ACC112 (cell line): Measurements from ENCODE around the gene SPATA32.
A peak's percentile ranks its signal among the peaks of the same experiment; 100 is the strongest.
"Not testable (repeated sequence)": the region's sequence is repeated elsewhere in the genome, so short reads cannot be mapped to it uniquely, and the experiment has no call there.

Experiments used
- H2AFZ ChIP-seq: fragments of 200-600 bp; sonication (generic); one replicate; pipeline ENCODE4 v1.6.0; 2017; ENCODE audit warnings: antibody characterized with exemption, low read length; ENCODE audit not compliant: unreplicated experiment
- H3K27ac ChIP-seq: fragments of 200-600 bp; sonication (generic); 2 replicates; pipeline ENCODE4 v1.5.1; 2014; ENCODE audit warnings: low read depth, mild to moderate bottlenecking, antibody characterized with exemption, low read length, moderate library complexity
- H3K27me3 ChIP-seq: fragments of 200-600 bp; sonication (generic); 2 replicates; pipeline ENCODE4 v1.6.1; 2014; ENCODE audit warnings: mild to moderate bottlenecking, antibody characterized with exemption, low read length, moderate library complexity, mixed read lengths; ENCODE audit not compliant: insufficient read depth
- H3K36me3 ChIP-seq: fragments of 200-600 bp; sonication (generic); 2 replicates; pipeline ENCODE4 v1.6.1; 2016; ENCODE audit warnings: mild to moderate bottlenecking, antibody characterized with exemption, low read length, moderate library complexity, mixed read lengths; ENCODE audit not compliant: insufficient read depth
- H3K4me1 ChIP-seq: fragments of 200-600 bp; sonication (generic); one replicate; pipeline ENCODE4 v1.6.1; 2016; ENCODE audit warnings: low read length, mixed read lengths; ENCODE audit not compliant: insufficient read depth, unreplicated experiment, control insufficient read depth
- H3K4me3 ChIP-seq: fragments of 200-600 bp; sonication (generic); 2 replicates; pipeline ENCODE4 v1.5.1; 2014; ENCODE audit warnings: mild to moderate bottlenecking, low read depth, low read length
- H3K79me2 ChIP-seq: fragments of 200-600 bp; sonication (generic); one replicate; pipeline ENCODE4 v1.6.0; 2016; ENCODE audit warnings: low read length; ENCODE audit not compliant: control insufficient read depth, unreplicated experiment, insufficient read depth

SPATA32 gene

GRCh38 chr17:45305530-45306087 lies 43.7 kb upstream of the SPATA32 start:
- peaks cover 63% of the 10 kb centered on the region for H3K4me1 ChIP-seq
- no peak overlapping the region for H3K4me3 ChIP-seq
- H3K27me3 ChIP-seq, result no peaks in the 10 kb centered on the region
- peaks cover 81% of the 10 kb centered on the region for H3K79me2 ChIP-seq
- no peak overlapping the region for H2AFZ ChIP-seq
- peaks cover 10% of the 10 kb centered on the region for H3K36me3 ChIP-seq
- H3K27ac ChIP-seq, result peak overlapping the region; percentile 92

GRCh38 chr17:45302649-45303173 lies 40.8 kb upstream of the SPATA32 start:
- Histone ChIP-seq H3K27ac (peak overlapping the region; percentile 75), H3K4me1 (peaks cover 78% of the 10 kb centered on the region), H3K27me3 (no peaks in the 10 kb centered on the region), H3K79me2 (peaks cover 83% of the 10 kb centered on the region), H3K4me3 (peak overlapping the region; percentile 45), H2AFZ (peak overlapping the region; percentile 15), H3K36me3 (peaks cover 6% of the 10 kb centered on the region; the same call in 1 of the 2 replicates)

GRCh38 chr17:45302220-45302619 lies 40.3 kb upstream of the SPATA32 start:
- H3K27me3 ChIP-seq, H3K36me3 ChIP-seq: not testable (repeated sequence)
- Histone ChIP-seq H2AFZ (peak overlapping the region; percentile 15), H3K4me1 (peaks cover 76% of the 10 kb centered on the region), H3K4me3 (peak overlapping the region; percentile 45), H3K79me2 (peaks cover 85% of the 10 kb centered on the region), H3K27ac (peak overlapping the region; percentile 75)

- H3K27ac ChIP-seq, result peak overlapping the region; percentile 75
Measured at GRCh38 chr17:45301674-45302073, 39.8 kb upstream of the SPATA32 start.

GRCh38 chr17:45300060-45300751 lies 38.3 kb upstream of the SPATA32 start:
- Histone ChIP-seq H3K4me1 (peaks cover 77% of the 10 kb centered on the region), H3K79me2 (peaks cover 88% of the 10 kb centered on the region), H2AFZ (no peak overlapping the region)

More at GRCh38 chr17:45301674-45302073, 39.8 kb upstream of the SPATA32 start:
- Histone ChIP-seq H3K36me3 (peaks cover 6% of the 10 kb centered on the region; the same call in 1 of the 2 replicates), H2AFZ (no peak overlapping the region), H3K4me1 (peaks cover 77% of the 10 kb centered on the region), H3K4me3 (no peak overlapping the region), H3K27me3 (no peaks in the 10 kb centered on the region), H3K79me2 (peaks cover 87% of the 10 kb centered on the region)

GRCh38 chr17:45299361-45299760 lies 37.5 kb upstream of the SPATA32 start:
- peaks cover 87% of the 10 kb centered on the region for H3K79me2 ChIP-seq
- no peak overlapping the region for H3K4me3 ChIP-seq

More at GRCh38 chr17:45300060-45300751, 38.3 kb upstream of the SPATA32 start:
- Histone ChIP-seq H3K27me3 (no peaks in the 10 kb centered on the region), H3K36me3 (peaks cover 6% of the 10 kb centered on the region; the same call in 1 of the 2 replicates), H3K27ac (peak overlapping the region; percentile 26; the same call in 1 of the 2 replicates), H3K4me3 (no peak overlapping the region)

GRCh38 chr17:45298546-45299285 lies 36.8 kb upstream of the SPATA32 start:
- Histone ChIP-seq H3K79me2 (peaks cover 86% of the 10 kb centered on the region), H2AFZ (no peak overlapping the region), H3K36me3 (no peaks in the 10 kb centered on the region), H3K27me3 (no peaks in the 10 kb centered on the region), H3K4me3 (no peak overlapping the region), H3K4me1 (peaks cover 83% of the 10 kb centered on the region), H3K27ac (peak overlapping the region; percentile 42)

More at GRCh38 chr17:45299361-45299760, 37.5 kb upstream of the SPATA32 start:
- no peaks in the 10 kb centered on the region for H3K27me3 ChIP-seq
- H3K27ac ChIP-seq, result peak overlapping the region; percentile 42
- peaks cover 80% of the 10 kb centered on the region for H3K4me1 ChIP-seq
- no peak overlapping the region for H2AFZ ChIP-seq
- H3K36me3 ChIP-seq, result peaks cover 2% of the 10 kb centered on the region; the same call in 1 of the 2 replicates

GRCh38 chr17:45296833-45297124 lies 34.9 kb upstream of the SPATA32 start:
- H3K4me1 ChIP-seq, result peaks cover 88% of the 10 kb centered on the region
- peak overlapping the region; percentile 82; the same call in 1 of the 2 replicates for H3K27ac ChIP-seq
- no peak overlapping the region for H2AFZ ChIP-seq
- H3K27me3 ChIP-seq, result no peaks in the 10 kb centered on the region
- peaks cover 86% of the 10 kb centered on the region for H3K79me2 ChIP-seq
- no peaks in the 10 kb centered on the region for H3K36me3 ChIP-seq
- H3K4me3 ChIP-seq, result no peak overlapping the region

GRCh38 chr17:45296003-45296832 lies 34.3 kb upstream of the SPATA32 start:
- H3K4me3 ChIP-seq, result 0 out of 2 replicates have a peak overlapping the region, but pooled peaks have one; percentile 18
- H2AFZ ChIP-seq, result no peak overlapping the region
- peaks cover 5% of the 10 kb centered on the region; the same call in 1 of the 2 replicates for H3K36me3 ChIP-seq
- peaks cover 86% of the 10 kb centered on the region for H3K79me2 ChIP-seq
- peaks cover 90% of the 10 kb centered on the region for H3K4me1 ChIP-seq
- peak overlapping the region; percentile 82 for H3K27ac ChIP-seq
- H3K27me3 ChIP-seq, result no peaks in the 10 kb centered on the region

- Histone ChIP-seq H2AFZ (no peak overlapping the region), H3K79me2 (peaks cover 87% of the 10 kb centered on the region), H3K27ac (peak overlapping the region; percentile 82), H3K36me3 (peaks cover 6% of the 10 kb centered on the region; the same call in 1 of the 2 replicates), H3K27me3 (no peaks in the 10 kb centered on the region), H3K4me1 (peaks cover 83% of the 10 kb centered on the region), H3K4me3 (0 out of 2 replicates have a peak overlapping the region, but pooled peaks have one; percentile 8)
Measured at GRCh38 chr17:45294506-45294905, 32.6 kb upstream of the SPATA32 start.
